ENCODE data around the gene COX14. TPM values are rescaled to one million over a fixed set of nuclear protein-coding genes. Genes with fewer than 3 reads are reported as not detected.

Gene COX14
- total RNA-seq, 1 experiment from 2014 or later: 31.9 TPM

GRCh38 chr12:50069539-50069938 is 42.5 kb upstream of the COX14 start:
- peaks cover 3% of the 10 kb centered on the region; the same call in 1 of the 2 replicates for H3K27me3 Mint-ChIP-seq (ENCODE audit: low read depth)
- no CpG with 5 or more reads among the region's 3 CpGs for WGBS (ENCODE audit: extremely low coverage, insufficient read length, low lambda C conversion rate)

More at GRCh38 chr12:50069539-50069938, 42.5 kb upstream of the COX14 start:
- Histone ChIP-seq H3K79me1 (ENCODE audit: insufficient read depth, low read depth, low read length, poor library complexity, severe bottlenecking) (no peaks in the 10 kb centered on the region), H2BK15ac (ENCODE audit: low read depth, low read length) (no peak overlapping the region), H3K4me2 (ENCODE audit: insufficient read depth, insufficient read length, low read length) (no peak overlapping the region), H4K91ac (ENCODE audit: insufficient read length, low read depth, low read length) (no peak overlapping the region), H3K9ac (ENCODE audit: extremely low read depth, insufficient read length, low read length) (no peak overlapping the region), H3K23me2 (ENCODE audit: insufficient read length, low read depth, low read length, poor library complexity, severe bottlenecking) (no peaks in the 10 kb centered on the region), H2BK20ac (ENCODE audit: low read depth, low read length, poor library complexity, severe bottlenecking) (no peak overlapping the region), H3K9me3 (ENCODE audit: control insufficient read depth, low read depth, low read length) (no peaks in the 10 kb centered on the region), H2BK12ac (ENCODE audit: insufficient read length, low read depth, low read length) (no peak overlapping the region), H3K4me1 (ENCODE audit: insufficient read depth, low read length) (no peaks in the 10 kb centered on the region; the same call in 1 of the 2 replicates), H3K27me3 (ENCODE audit: insufficient read depth, low read length) (no peaks in the 10 kb centered on the region), H2BK5ac (ENCODE audit: insufficient read length, low read length) (no peak overlapping the region), H2AFZ (ENCODE audit: low read length) (no peak overlapping the region), H3K23ac (ENCODE audit: insufficient read length, low read depth, low read length) (no peak overlapping the region), H3T11ph (ENCODE audit: low read length) (no peak overlapping the region), H3K79me2 (ENCODE audit: insufficient read depth, low read length) (no peaks in the 10 kb centered on the region), H3K27ac (ENCODE audit: insufficient read length, low read depth, low read length) (no peak overlapping the region), H3K14ac (ENCODE audit: insufficient read depth, low read length) (no peak overlapping the region), H4K20me1 (ENCODE audit: control insufficient read depth, insufficient read depth, insufficient read length) (no peaks in the 10 kb centered on the region), H3K56ac (ENCODE audit: insufficient read length, low read depth, low read length) (no peak overlapping the region), H2AK5ac (ENCODE audit: insufficient read length, low read length) (no peak overlapping the region), H4K8ac (replicated peaks; ENCODE audit: insufficient read length, low read depth, low read length) (no peak overlapping the region), H4K5ac (ENCODE audit: insufficient read length, low read depth, low read length) (no peak overlapping the region), H3K18ac (ENCODE audit: insufficient read length, low read depth, low read length) (no peak overlapping the region), H2BK120ac (ENCODE audit: low read depth, low read length, poor library complexity, severe bottlenecking) (no peak overlapping the region), H3K4ac (ENCODE audit: low read depth, low read length) (no peak overlapping the region)
- Mint-ChIP-seq H3K9me3 (no peaks in the 10 kb centered on the region), H3K4me1 (peaks cover 21 to 27% of the 10 kb centered on the region in 2 experiments), H3K27ac (no peak overlapping the region), H3K36me3 (ENCODE audit: insufficient read depth in 1 of 3, low read depth in 3 of 3) (no peaks in the 10 kb centered on the region), H3K4me3 (no peak overlapping the region)
- no peak for TF ChIP-seq CTCF (conservative IDR thresholded peaks at IDR 0.05)
- no peak for DNase-seq

Data from H9 (cell line).